Spleen (tissue), 11 donors: Measurements from ENCODE around the gene NOPCHAP1. TPM values are rescaled to one million over a fixed set of nuclear protein-coding genes. Genes with fewer than 3 reads are reported as not detected.
A peak's percentile ranks its signal among the peaks of the same experiment; 100 is the strongest.

ENCODE experiments used
- DNase-seq: peaks from one replicate; pipeline ENCODE4 v3.0.0-alpha.2; 2020
- H3K27ac ChIP-seq, 8 donors: fragments of 200-600 bp; sonication (generic) in 7 of 8; 1 replicate in 4 of 8; 2 replicates in 4 of 8; pipeline versions ENCODE4 v1.5.0 to v1.8.0; 2016 to 2021; ENCODE audit warnings: inconsistent platforms in 4 of 8, mild to moderate bottlenecking in 4 of 8, moderate library complexity in 1 of 8
- H3K27me3 ChIP-seq, 7 donors: fragments of 200-600 bp; sonication (generic) in 6 of 7; replicated peaks in 1 of 7; 1 replicate in 4 of 7; 2 replicates in 3 of 7; pipeline versions ENCODE4 v1.5.0 to v1.8.0; 2016 to 2021; ENCODE audit warnings: inconsistent platforms in 3 of 7, mild to moderate bottlenecking in 1 of 7
- H3K36me3 ChIP-seq, 6 donors: fragments of 200-600 bp; sonication (generic) in 5 of 6; 1 replicate in 4 of 6; 2 replicates in 2 of 6; pipeline versions ENCODE4 v1.5.0 to v1.8.0; 2016 to 2021; ENCODE audit warnings: inconsistent platforms in 2 of 6
- H3K4me1 ChIP-seq, 6 donors: fragments of 200-600 bp; sonication (generic) in 5 of 6; 1 replicate in 3 of 6; 2 replicates in 3 of 6; pipeline versions ENCODE4 v1.5.0 to v1.8.0; 2016 to 2021; ENCODE audit warnings: inconsistent platforms in 3 of 6
- H3K4me3 ChIP-seq, 8 donors: fragments of 200-600 bp; sonication (generic) in 7 of 8; 1 replicate in 4 of 8; 2 replicates in 4 of 8; pipeline versions ENCODE4 v1.5.0 to v1.8.0; 2016 to 2021; ENCODE audit warnings: inconsistent platforms in 4 of 8, mild to moderate bottlenecking in 4 of 8, moderate library complexity in 2 of 8
- H3K9me3 ChIP-seq, 8 donors: fragments of 200-600 bp; sonication (generic) in 7 of 8; 1 replicate in 4 of 8; 2 replicates in 4 of 8; pipeline versions ENCODE4 v1.5.0 to v1.8.0; 2016 to 2021; ENCODE audit warnings: inconsistent platforms in 4 of 8
- CTCF ChIP-seq, 11 experiments: fragments of 200-600 bp in 7 of 11; fragments of 450-650 bp in 4 of 11; sonication (generic) in 4 of 11; IDR thresholded peaks in 8 of 11; conservative IDR thresholded peaks in 3 of 11; 1 replicate in 7 of 11; 2 replicates in 4 of 11; pipeline versions ENCODE4 v1.4.0 to v1.8.0; 2016 to 2021; ENCODE audit warnings: antibody characterized with exemption in 11 of 11, inconsistent platforms in 4 of 11, mild to moderate bottlenecking in 1 of 11
- POLR2A ChIP-seq, 3 donors: fragments of 450-650 bp; IDR thresholded peaks; one replicate each; pipeline ENCODE4 v1.5.1; 2017; ENCODE audit warnings: antibody characterized with exemption in 3 of 3, mild to moderate bottlenecking in 1 of 3
- POLR2AphosphoS5 ChIP-seq, 3 donors: sonication (generic); formaldehyde crosslinking; IDR thresholded peaks; one replicate each; pipeline ENCODE4 v1.5.1; 2017; ENCODE audit warnings: antibody characterized with exemption in 3 of 3
- WGBS, 5 donors: extraction: QIAGEN DNeasy Blood & Tissue Kit in 3 of 5; methylation state at CpG; one replicate each; pipeline versions ENCODE4 v1.1.5 to v1.1.7; 2013 to 2018; 5-methylcytosine and 5-hydroxymethylcytosine counted together
- intact Hi-C: fragments of 100-400 bp; cut with DNase I; formaldehyde crosslinking; loops from one replicate; pipeline ENCODE4 v1.15.0; 2023; ENCODE audit warnings: low total_unique reads
- polyA plus RNA-seq, 3 donors: library from polyadenylated mRNA; stranded (reverse); fragments of 200-250 nt; gene quantifications; one replicate each; pipeline ENCODE4 v1.2.1, GENCODE V29; 2013
- total RNA-seq, 7 donors: library from RNA; depleted of rRNA in 3 of 7; stranded (reverse); fragments of >200 nt in 3 of 7; fragmentation: NEBNext Ultra II Directional in 4 of 7; extraction: Animal tissue kit (Norgen Biotek cat#: 25700) in 4 of 7; gene quantifications; one replicate each; pipeline versions ENCODE4 v1.1.0 to v1.2.1, GENCODE V29; 2016 to 2021
- donor health status: healthy with polysubstance abuse.
- donor health status: DM: no; HTN: no; CAD: no; lungs with moderate emphysema.
- donor health status: DM: no; HTN: no; CAD: no.
- donor health status: Bipolar disorder and iron deficiency.
- donor health status: healthy.
- donor health status: DM: no; HTN: no; CAD: no.
- donor health status: DM: yes; HTN: yes; CAD: no.

NOPCHAP1 gene
- total and polyA plus RNA-seq, 10 donors = 2.5 to 15.1 (median 10.8) TPM

GRCh38 chr12:104957719-104958000 lies 28.5 kb upstream of the NOPCHAP1 start:
- Histone ChIP-seq H3K27me3 (peaks cover 0 to 9% (median 0%) of the 10 kb centered on the region in 7 donors), H3K4me3 (peak overlapping the region; percentile 63 to 96 (median 74)), H3K36me3 (no peaks in the 10 kb centered on the region), H3K9me3 (no peaks in the 10 kb centered on the region), H3K27ac (peak overlapping the region in 5 of 8 donors; percentile 59 to 89 (median 78)), H3K4me1 (peaks cover 10 to 33% (median 15%) of the 10 kb centered on the region in 6 donors)
- 0 to 2% (median 1%) methylated on average over 13 to 31 of the region's 31 CpGs for WGBS, 5 donors
- intact Hi-C loops = no loop called here
- TF ChIP-seq POLR2A (IDR thresholded peaks at IDR 0.05) (no peak), POLR2AphosphoS5 (IDR thresholded peaks at IDR 0.05) (no peak), CTCF (IDR thresholded peaks at IDR 0.05 in 8 of 11, conservative IDR thresholded peaks at IDR 0.05 in 3 of 11) (no peak)
- no peak for DNase-seq

- WGBS, 5 donors = 0 to 1% (median 1%) methylated on average over 25 to 83 of the region's 83 CpGs
- no peaks in the 10 kb centered on the region for H3K9me3 ChIP-seq
- H3K36me3 ChIP-seq = no peaks in the 10 kb centered on the region
- TF ChIP-seq CTCF (IDR thresholded peaks at IDR 0.05 in 8 of 11, conservative IDR thresholded peaks at IDR 0.05 in 3 of 11) (peak in 9 of 11 experiments; percentile 3 to 56 (median 21)), POLR2AphosphoS5 (IDR thresholded peaks at IDR 0.05) (peak; percentile 46 to 66 (median 55)), POLR2A (IDR thresholded peaks at IDR 0.05) (no peak)
- H3K4me1 ChIP-seq = peaks cover 10 to 33% (median 15%) of the 10 kb centered on the region in 6 donors
- peak within 1 kb of the TSS in 6 of 8 donors; percentile 62 to 89 (median 76) for H3K27ac ChIP-seq
- peak; percentile 94 for DNase-seq
- peak within 1 kb of the TSS; percentile 63 to 96 (median 74) for H3K4me3 ChIP-seq
- intact Hi-C loops = no loop called here
- H3K27me3 ChIP-seq = peaks cover 0 to 9% (median 0%) of the 10 kb centered on the region in 7 donors
Measured at GRCh38 chr12:104958001-104958804, 27.9 kb upstream of the NOPCHAP1 start, which contains the start of gene SLC41A2. TSS of gene SLC41A2 (minus strand) at chr12:104958290. CDS start at chr12:104928527, 29,763 bp downstream.

GRCh38 chr12:104958805-104959334 lies 27.2 kb upstream of the NOPCHAP1 start:
- 43 to 59% (median 48%) methylated on average over 14 of the region's 14 CpGs for WGBS, 5 donors
- no peaks in the 10 kb centered on the region for H3K36me3 ChIP-seq
- peak; percentile 75 for DNase-seq

More at GRCh38 chr12:104958805-104959334, 27.2 kb upstream of the NOPCHAP1 start:
- TF ChIP-seq POLR2AphosphoS5 (IDR thresholded peaks at IDR 0.05) (no peak), CTCF (IDR thresholded peaks at IDR 0.05 in 8 of 11, conservative IDR thresholded peaks at IDR 0.05 in 3 of 11) (peak in 2 of 11 experiments; percentile 2 to 36)
- intact Hi-C loops = no loop called here
- Histone ChIP-seq H3K27ac (peak overlapping the region in 5 of 8 donors; percentile 64 to 89 (median 78)), H3K4me1 (peaks cover 10 to 33% (median 15%) of the 10 kb centered on the region in 6 donors), H3K9me3 (no peaks in the 10 kb centered on the region), H3K27me3 (peaks cover 0 to 9% (median 0%) of the 10 kb centered on the region in 7 donors), H3K4me3 (peak overlapping the region; percentile 63 to 96 (median 74))
